ENCODE data around the gene EXD3. TPM values are rescaled to one million over a fixed set of nuclear protein-coding genes. Genes with fewer than 3 reads are reported as not detected.
"Not testable (repeated sequence)": the region's sequence is repeated elsewhere in the genome, so short reads cannot be mapped to it uniquely, and the experiment has no call there.

Gene EXD3, protein sequence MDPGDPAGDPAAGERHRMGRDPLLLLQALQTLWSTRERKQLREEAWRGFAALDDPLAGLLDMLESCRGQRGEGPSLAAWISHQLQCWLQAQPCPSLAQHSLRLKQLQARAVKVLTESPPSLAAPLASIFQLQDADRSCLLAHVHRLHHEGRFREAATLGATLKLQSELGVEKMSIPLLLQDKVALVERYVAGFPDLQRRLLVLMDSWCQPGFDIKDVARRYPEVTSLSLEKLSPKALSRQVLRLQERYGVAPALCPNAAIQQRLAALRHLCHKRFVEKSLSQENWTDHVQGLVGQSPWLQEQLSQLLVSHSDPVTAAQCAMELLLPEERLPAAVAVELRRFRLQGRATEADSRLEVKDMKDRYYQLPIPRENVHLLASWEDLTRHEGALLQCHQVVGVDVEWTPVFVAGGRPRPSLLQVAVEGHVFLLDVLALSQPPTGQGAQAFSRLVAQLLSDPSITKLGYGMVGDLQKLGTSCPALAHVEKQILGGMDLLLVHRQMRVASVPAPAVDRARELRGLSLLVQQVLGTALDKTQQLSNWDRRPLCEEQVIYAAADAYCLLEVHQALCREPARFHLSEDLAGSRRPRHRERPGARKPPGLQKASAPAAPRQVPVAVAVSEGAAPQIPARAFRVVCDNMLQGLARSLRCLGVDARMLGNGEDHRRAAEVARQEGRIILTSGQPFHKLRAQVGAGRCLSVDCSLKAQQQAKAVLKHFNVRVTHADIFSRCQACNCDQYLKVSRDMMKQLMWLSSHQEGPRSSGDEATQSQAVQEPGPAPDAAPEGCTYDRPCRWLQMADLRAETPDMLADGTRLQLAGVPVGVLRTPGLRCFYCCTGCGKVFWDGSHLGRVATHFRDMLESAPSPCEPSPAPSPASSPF
- 14.1 TPM for polyA plus RNA-seq (ENCODE audit: insufficient read length)
- long read RNA-seq, donor 1, partial matches to known transcripts, result 0 of 4 reads
- long read RNA-seq, donor 1, other reads (novel, unspliced or antisense), result 0 of 4 reads
- long read RNA-seq, donor 2, partial matches to known transcripts, result 9 of 14 reads
- long read RNA-seq, donor 2, other reads (novel, unspliced or antisense), result 0 of 14 reads
- long read RNA-seq, donor 3, result 0 reads
- long read RNA-seq, donor 4, result 0 reads
- long read RNA-seq, donor 5, partial matches to known transcripts, result 0 of 1 reads
- long read RNA-seq, donor 5, other reads (novel, unspliced or antisense), result 0 of 1 reads
- long read RNA-seq, donor 6, partial matches to known transcripts, result 0 of 1 reads
- long read RNA-seq, donor 6, other reads (novel, unspliced or antisense), result 0 of 1 reads
- long read RNA-seq, donor 7, partial matches to known transcripts, result 15 of 18 reads
- long read RNA-seq, donor 7, other reads (novel, unspliced or antisense), result 0 of 18 reads
- long read RNA-seq, donor 8, result 0 reads

GRCh38 chr9:137422604-137423513 is at the start of gene EXD3, which contains the start of gene NOXA1:
Gene EXD3 (minus strand): TSS chr9:137423162. CDS start chr9:137395357, 27,805 bp downstream.
Gene NOXA1 (plus strand): TSS chr9:137423393. CDS start chr9:137423530, 137 bp downstream.
- peak; percentile 89 for DNase-seq

GRCh38 chr9:137470785-137471184 is 47.8 kb upstream of the EXD3 start:
- DNase-seq, result no peak

DNA sequence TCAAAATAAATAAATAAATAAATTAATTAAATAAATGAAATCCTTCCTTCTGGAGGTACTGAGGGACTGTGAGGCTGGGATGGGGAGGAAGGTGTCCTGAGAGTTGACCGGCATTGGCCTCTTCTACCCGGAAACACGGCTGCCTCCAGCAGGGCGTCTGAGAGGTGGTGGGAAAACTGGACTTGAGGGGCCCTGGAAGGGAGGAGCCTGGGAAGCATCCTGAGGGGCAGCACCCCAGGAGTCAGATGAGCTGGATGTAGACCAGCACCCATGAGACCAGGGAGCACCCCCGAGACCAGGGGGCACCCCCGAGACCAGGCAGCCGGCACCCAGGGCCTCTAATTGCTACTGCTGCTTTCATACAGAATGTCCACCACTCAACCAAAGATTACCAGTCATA is 44.9 kb upstream of the EXD3 start:
- DNase-seq, result no peak

GRCh38 chr9:137467161-137467581 is 44.2 kb upstream of the EXD3 start:
- no peak for DNase-seq

GRCh38 chr9:137466389-137467085 is 43.6 kb upstream of the EXD3 start:
- DNase-seq, result not testable (repeated sequence)

DNA sequence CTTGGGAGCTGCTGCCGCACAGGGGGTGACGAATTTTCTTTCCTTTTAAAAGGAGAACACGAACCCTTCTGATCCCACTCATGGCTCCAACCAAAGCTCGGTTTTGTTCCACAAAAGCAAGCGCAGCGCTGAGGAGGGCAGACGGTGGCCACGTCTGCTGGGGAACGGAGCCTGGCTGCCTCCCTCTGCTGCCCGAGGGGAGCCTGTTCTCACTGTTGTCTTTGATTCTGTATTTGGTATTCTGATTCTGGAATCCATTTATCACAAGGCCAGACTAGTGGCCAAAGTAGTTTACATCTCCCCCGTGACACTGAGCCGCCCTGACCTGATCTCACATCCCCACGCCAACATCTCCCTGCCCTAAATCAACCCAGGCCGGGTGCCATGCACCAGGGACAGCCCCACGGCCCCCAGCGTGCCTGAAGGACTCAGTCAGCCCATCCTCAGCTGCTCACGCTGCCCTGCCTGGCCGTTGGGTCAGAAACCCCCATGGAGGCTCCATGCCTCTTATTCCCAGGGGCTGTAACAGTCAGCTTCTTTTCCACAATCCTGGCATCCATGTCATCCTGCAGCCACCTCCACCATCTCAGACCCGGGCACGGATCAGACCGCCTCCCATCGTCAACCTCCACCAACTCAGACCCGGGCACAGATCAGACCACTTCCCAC is 42.9 kb upstream of the EXD3 start:
- DNase-seq, result no peak

GRCh38 chr9:137465000-137465719 is 42.2 kb upstream of the EXD3 start:
- DNase-seq, result no peak

DNA sequence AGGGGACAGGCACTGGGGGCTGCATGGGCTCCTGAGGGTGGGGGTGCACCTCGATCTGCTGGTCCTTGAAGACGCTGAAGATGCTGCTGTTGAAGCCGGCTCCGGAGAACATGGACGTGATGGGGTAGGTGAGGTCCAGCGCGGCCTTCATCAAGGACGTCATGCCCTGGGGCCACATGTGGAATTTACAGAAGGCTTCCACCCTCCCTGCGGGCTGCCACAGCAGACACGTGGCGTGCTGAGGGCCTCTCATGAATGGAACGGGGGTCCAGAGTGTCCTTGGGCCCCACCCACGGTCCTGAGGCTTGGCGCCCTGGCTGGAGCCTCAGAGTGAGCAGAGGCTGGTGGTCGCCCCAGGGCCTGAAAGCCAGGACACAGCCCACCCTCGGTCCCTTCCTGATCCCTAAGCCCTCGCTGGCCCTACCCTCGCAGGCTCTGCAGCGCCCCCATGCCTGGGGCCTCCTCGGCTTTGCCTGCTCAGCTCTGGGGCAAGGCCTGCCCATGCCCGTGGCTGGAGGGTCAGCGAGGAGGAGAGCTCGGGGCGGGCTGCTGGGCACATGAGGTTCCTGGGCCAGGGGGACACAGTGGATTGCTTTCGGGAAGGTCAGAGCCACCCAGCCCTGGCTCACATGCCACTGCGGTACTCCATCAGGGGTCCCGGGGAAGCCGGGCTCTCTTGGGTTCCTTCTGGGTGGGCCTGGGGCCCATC is 41.5 kb upstream of the EXD3 start:
- no peak for DNase-seq

DNA sequence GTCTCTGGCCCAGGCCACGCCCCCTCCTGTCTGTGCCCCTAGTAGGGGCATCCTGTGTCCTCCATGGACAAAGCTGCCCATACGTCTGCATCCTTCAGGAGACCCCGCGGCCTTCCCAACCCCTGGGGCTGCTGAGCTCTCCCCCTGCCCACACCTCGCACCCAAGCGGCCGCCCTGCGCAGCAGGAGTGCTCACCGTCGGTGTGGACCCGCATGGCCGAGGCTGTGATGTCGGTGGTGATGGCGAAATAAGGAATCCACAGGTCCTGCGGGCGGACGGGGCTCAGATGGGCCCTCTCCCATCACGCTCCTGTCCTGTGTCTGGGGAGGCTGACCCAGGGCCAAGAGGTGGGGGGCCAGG is 40.9 kb upstream of the EXD3 start:
- DNase-seq, result no peak

DNA sequence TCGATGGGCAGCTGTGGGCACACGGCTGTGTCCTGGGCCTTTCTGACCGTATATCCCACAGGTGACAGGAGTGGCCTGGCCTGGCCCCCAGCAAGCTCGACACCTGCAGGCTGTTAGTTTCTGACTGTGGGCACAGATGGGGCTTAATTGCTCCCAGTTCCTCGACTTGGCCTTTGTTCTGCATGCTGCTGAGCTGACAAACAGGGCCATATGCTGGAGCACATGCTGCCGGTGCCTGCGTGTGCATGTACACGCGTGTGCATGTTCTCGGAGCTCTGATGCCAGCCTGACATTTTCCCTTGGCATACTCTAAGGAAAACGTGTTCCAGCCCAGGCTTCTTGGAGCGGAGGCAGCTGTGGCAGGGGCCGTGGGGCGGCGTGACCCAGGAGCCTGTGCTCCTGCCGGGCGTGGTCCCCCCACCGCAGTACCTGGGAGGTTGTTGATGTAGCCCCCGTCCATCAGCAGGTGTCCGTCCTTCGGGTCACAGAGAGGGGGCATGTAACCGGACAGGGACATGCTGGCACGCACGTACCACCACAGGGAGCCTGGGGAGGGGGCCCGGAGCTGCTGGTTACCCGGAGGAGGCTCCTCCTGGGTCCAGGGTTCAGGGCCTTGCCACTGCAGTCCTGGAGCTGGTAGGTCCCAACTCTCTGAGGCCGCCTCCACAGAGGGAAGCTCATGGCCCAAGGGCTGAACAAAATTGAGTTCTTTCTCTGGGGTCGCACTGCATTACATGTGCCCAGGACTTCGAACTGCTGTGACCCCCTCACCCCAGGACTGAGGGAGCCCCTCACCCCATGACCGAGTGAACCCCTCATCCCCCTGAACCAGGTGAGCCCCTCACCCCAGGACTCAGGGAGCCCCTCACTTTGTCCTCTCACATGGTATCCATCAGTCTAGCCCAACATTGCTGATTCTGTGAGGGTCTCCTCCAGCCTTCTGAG is 40.3 kb upstream of the EXD3 start:
- no peak for DNase-seq

- DNase-seq, result no peak
These were observed 39.5 kb upstream of the EXD3 start for GRCh38 chr9:137462396-137462985.

- no peak for DNase-seq
These were observed 38.9 kb upstream of the EXD3 start for GRCh38 chr9:137461663-137462395.

- no peak for DNase-seq
These were observed 38.3 kb upstream of the EXD3 start for GRCh38 chr9:137461316-137461662.

GRCh38 chr9:137460363-137461315 is 37.7 kb upstream of the EXD3 start:
- no peak for DNase-seq
